Stomach (tissue), 4 donors: ENCODE measurements around the gene ATP6V0C.

ENCODE experiments used
- CTCF ChIP-seq, 7 experiments: fragments of 450-650 bp in 4 of 7; fragments of 200-600 bp in 3 of 7; sonication (generic) in 3 of 7; IDR thresholded peaks; one replicate each; pipeline ENCODE4 v1.5.1; 2016 to 2019; ENCODE audit warnings: antibody characterized with exemption in 7 of 7, control low read depth in 2 of 7, mild to moderate bottlenecking in 1 of 7
- POLR2A ChIP-seq, 4 donors: fragments of 450-650 bp; IDR thresholded peaks; one replicate each; pipeline ENCODE4 v1.6.1; 2016; ENCODE audit warnings: antibody characterized with exemption in 4 of 4, control low read depth in 2 of 4, mild to moderate bottlenecking in 1 of 4, moderate library complexity in 1 of 4
- POLR2AphosphoS5 ChIP-seq, 3 donors: sonication (generic); formaldehyde crosslinking; IDR thresholded peaks; one replicate each; pipeline ENCODE4 v1.6.1; 2016; ENCODE audit warnings: antibody characterized with exemption in 3 of 3

DNA sequence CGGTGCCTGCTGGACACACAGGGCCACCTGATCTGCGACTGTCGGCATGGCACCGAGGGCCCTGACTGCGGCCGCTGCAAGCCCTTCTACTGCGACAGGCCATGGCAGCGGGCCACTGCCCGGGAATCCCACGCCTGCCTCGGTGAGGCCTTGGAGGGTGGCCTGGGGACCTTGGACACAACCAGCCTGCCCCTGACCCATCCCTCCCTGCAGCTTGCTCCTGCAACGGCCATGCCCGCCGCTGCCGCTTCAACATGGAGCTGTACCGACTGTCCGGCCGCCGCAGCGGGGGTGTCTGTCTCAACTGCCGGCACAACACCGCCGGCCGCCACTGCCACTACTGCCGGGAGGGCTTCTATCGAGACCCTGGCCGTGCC is 41.3 kb upstream of the ATP6V0C start:
- TF ChIP-seq CTCF (IDR thresholded peaks at IDR 0.05): no peak
- TF ChIP-seq POLR2A (IDR thresholded peaks at IDR 0.05): no peak
- TF ChIP-seq POLR2AphosphoS5 (IDR thresholded peaks at IDR 0.05): no peak
